Activated CD8-positive, alpha-beta memory T cell treated with anti-CD3 and anti-CD28 coated beads, Interleukin-2, amount 10 ng/mL, durations not matched to agents 7 days and 5 days (primary cell): ENCODE data around the gene S100PBP. TPM values are rescaled to one million over a fixed set of nuclear protein-coding genes. Genes with fewer than 3 reads are reported as not detected.

Experiments
- total RNA-seq, 2 experiments: library from RNA; stranded (reverse); gene quantifications; one replicate each; pipeline ENCODE4 v1.2.3, GENCODE V29; 2021

Gene S100PBP
- total RNA-seq, 2 experiments from 2014 or later, result 85.3 to 102 TPM

Other genes with a start within 250 kb of the S100PBP start
- gene ZBTB8OS, start 167.1 kb upstream of the S100PBP start, total RNA-seq, result 10 to 100 TPM; 70.5 to 75.8 TPM
- gene RBBP4, start 166.4 kb upstream of the S100PBP start, total RNA-seq, result 100 to 1,000 TPM; 284 to 336 TPM
- not detected for gene SYNC, start 114.9 kb upstream of the S100PBP start, total RNA-seq
- 100 to 1,000 TPM; 192 to 238 TPM for gene YARS1, start 295 bp upstream of the S100PBP start, total RNA-seq
- gene FNDC5, start 53.3 kb downstream of the S100PBP start, total RNA-seq, result not detected
- gene HPCA, start 68.8 kb downstream of the S100PBP start, total RNA-seq, result under 1 TPM in 1 of 2 experiments, not detected in 1; 0.35 TPM
- gene TMEM54, start 83.7 kb downstream of the S100PBP start, total RNA-seq, result not detected
- gene RNF19B, start 147.2 kb downstream of the S100PBP start, total RNA-seq, result 10 to 100 TPM; 31.6 to 47.4 TPM
- 100 to 1,000 TPM; 218 to 279 TPM for gene AK2, start 219.2 kb downstream of the S100PBP start, total RNA-seq